H9 (cell line): Measurements from ENCODE around the gene TSPAN4. TPM values are rescaled to one million over a fixed set of nuclear protein-coding genes. Genes with fewer than 3 reads are reported as not detected.

Experiments used
- DNase-seq: peaks from one replicate; pipeline ENCODE4 v3.0.0-alpha.2; 2017
- H2AFZ ChIP-seq: one replicate; pipeline ENCODE4 v1.6.1; 2013; ENCODE audit warnings: mild to moderate bottlenecking, low read length, control low read depth, moderate library complexity
- H2AK5ac ChIP-seq: 2 replicates; pipeline ENCODE4 v1.6.1; 2013; ENCODE audit warnings: low read length, control low read depth, mixed read lengths; ENCODE audit not compliant: insufficient read length
- H2BK120ac ChIP-seq: one replicate; pipeline ENCODE4 v1.6.1; 2013; ENCODE audit warnings: low read depth, mild to moderate bottlenecking, low read length, control low read depth, inconsistent platforms; ENCODE audit not compliant: poor library complexity, severe bottlenecking
- H2BK12ac ChIP-seq: 2 replicates; pipeline ENCODE4 v1.6.1; 2013; ENCODE audit warnings: low read length, control low read depth, mixed read lengths, low read depth; ENCODE audit not compliant: insufficient read length
- H2BK15ac ChIP-seq: 2 replicates; pipeline ENCODE4 v1.6.1; 2013; ENCODE audit warnings: low read depth, low read length, control low read depth
- H2BK20ac ChIP-seq: one replicate; pipeline ENCODE4 v1.6.1; 2013; ENCODE audit warnings: low read depth, mild to moderate bottlenecking, low read length, control low read depth, inconsistent platforms; ENCODE audit not compliant: poor library complexity, severe bottlenecking
- H2BK5ac ChIP-seq: 2 replicates; pipeline ENCODE4 v1.6.1; 2013; ENCODE audit warnings: low read length, control low read depth, mixed read lengths; ENCODE audit not compliant: insufficient read length
- H3K14ac ChIP-seq: 2 replicates; pipeline ENCODE4 v1.6.1; 2013; ENCODE audit warnings: low read length, control low read depth; ENCODE audit not compliant: insufficient read depth
- H3K18ac ChIP-seq: 2 replicates; pipeline ENCODE4 v1.6.1; 2013; ENCODE audit warnings: low read depth, mild to moderate bottlenecking, mixed read lengths, low read length, control low read depth; ENCODE audit not compliant: insufficient read length
- H3K23ac ChIP-seq: 2 replicates; pipeline ENCODE4 v1.6.1; 2013; ENCODE audit warnings: low read length, control low read depth, mixed read lengths, low read depth; ENCODE audit not compliant: insufficient read length
- H3K23me2 ChIP-seq: 2 replicates; pipeline ENCODE4 v1.6.1; 2013; ENCODE audit warnings: low read depth, mild to moderate bottlenecking, mixed read lengths, low read length, control low read depth; ENCODE audit not compliant: insufficient read length, poor library complexity, severe bottlenecking
- H3K27ac ChIP-seq: 2 replicates; pipeline ENCODE4 v1.5.1; 2013; ENCODE audit warnings: low read length, control low read depth, mixed read lengths, low read depth; ENCODE audit not compliant: insufficient read length
- H3K27me3 ChIP-seq: 2 replicates; pipeline ENCODE4 v1.6.1; 2013; ENCODE audit warnings: low read length, control low read depth, inconsistent platforms; ENCODE audit not compliant: insufficient read depth
- H3K4ac ChIP-seq: 2 replicates; pipeline ENCODE4 v1.6.1; 2013; ENCODE audit warnings: low read depth, mild to moderate bottlenecking, control low read depth, inconsistent platforms, low read length, moderate library complexity
- H3K4me1 ChIP-seq: 2 replicates; pipeline ENCODE4 v1.6.1; 2013; ENCODE audit warnings: low read length, control low read depth, inconsistent platforms; ENCODE audit not compliant: insufficient read depth
- H3K4me2 ChIP-seq: 2 replicates; pipeline ENCODE4 v1.6.1; 2013; ENCODE audit warnings: low read length, control low read depth, mixed read lengths; ENCODE audit not compliant: insufficient read length, insufficient read depth
- H3K56ac ChIP-seq: 2 replicates; pipeline ENCODE4 v1.6.1; 2013; ENCODE audit warnings: low read depth, mild to moderate bottlenecking, mixed read lengths, low read length, control low read depth; ENCODE audit not compliant: insufficient read length
- H3K79me1 ChIP-seq: 2 replicates; pipeline ENCODE4 v1.6.1; 2013; ENCODE audit warnings: low read depth, mild to moderate bottlenecking, moderate library complexity, low read length, control low read depth, inconsistent platforms; ENCODE audit not compliant: insufficient read depth, poor library complexity, severe bottlenecking
- H3K79me2 ChIP-seq: 2 replicates; pipeline ENCODE4 v1.6.1; 2013; ENCODE audit warnings: low read length, control low read depth, inconsistent platforms; ENCODE audit not compliant: insufficient read depth
- H3K9ac ChIP-seq: 2 replicates; pipeline ENCODE4 v1.6.1; 2013; ENCODE audit warnings: low read length, control low read depth, mixed read lengths; ENCODE audit not compliant: insufficient read length; ENCODE audit errors: extremely low read depth
- H3K9me3 ChIP-seq: one replicate; pipeline ENCODE4 v1.6.1; 2013; ENCODE audit warnings: low read depth, low read length, inconsistent platforms; ENCODE audit not compliant: control insufficient read depth
- H3T11ph ChIP-seq: one replicate; pipeline ENCODE4 v1.6.1; 2013; ENCODE audit warnings: mild to moderate bottlenecking, low read length, control low read depth, inconsistent platforms
- H4K20me1 ChIP-seq: one replicate; pipeline ENCODE4 v1.6.1; 2013; ENCODE audit not compliant: control insufficient read depth, insufficient read length, insufficient read depth
- H4K5ac ChIP-seq: 2 replicates; pipeline ENCODE4 v1.6.1; 2013; ENCODE audit warnings: low read depth, mild to moderate bottlenecking, mixed read lengths, low read length, control low read depth; ENCODE audit not compliant: insufficient read length
- H4K8ac ChIP-seq: replicated peaks from 2 replicates; pipeline ENCODE4 v1.6.1; 2013; ENCODE audit warnings: low read length, control low read depth, mixed read lengths, low read depth; ENCODE audit not compliant: insufficient read length
- H4K91ac ChIP-seq: 2 replicates; pipeline ENCODE4 v1.6.1; 2013; ENCODE audit warnings: low read depth, mild to moderate bottlenecking, moderate library complexity, mixed read lengths, low read length, control low read depth; ENCODE audit not compliant: insufficient read length
- H3K27ac Mint-ChIP-seq, 3 experiments: 2 replicates in 2 of 3; 3 replicates in 1 of 3; pipeline ENCODE4 v1.8.0; 2020 to 2021; ENCODE audit warnings: mixed read lengths in 3 of 3, mild to moderate bottlenecking in 1 of 3, moderate library complexity in 1 of 3
- H3K27me3 Mint-ChIP-seq: 2 replicates; pipeline ENCODE4 v1.8.0; 2021; ENCODE audit warnings: low read depth, mild to moderate bottlenecking, moderate library complexity, mixed read lengths
- H3K36me3 Mint-ChIP-seq, 3 experiments: 2 replicates in 2 of 3; 3 replicates in 1 of 3; pipeline ENCODE4 v1.8.0; 2020 to 2021; ENCODE audit warnings: low read depth in 3 of 3, mixed read lengths in 3 of 3; ENCODE audit not compliant: insufficient read depth in 1 of 3
- H3K4me1 Mint-ChIP-seq, 2 experiments: 2 replicates each; pipeline ENCODE4 v1.8.0; 2020; ENCODE audit warnings: mixed read lengths in 2 of 2
- H3K4me3 Mint-ChIP-seq, 2 experiments: 2 replicates in 1 of 2; 3 replicates in 1 of 2; pipeline ENCODE4 v1.8.0; 2020 to 2021; ENCODE audit warnings: mild to moderate bottlenecking in 2 of 2, mixed read lengths in 2 of 2, moderate library complexity in 1 of 2
- H3K9me3 Mint-ChIP-seq, 2 experiments: 2 replicates in 1 of 2; 3 replicates in 1 of 2; pipeline ENCODE4 v1.8.0; 2020; ENCODE audit warnings: mild to moderate bottlenecking in 2 of 2, mixed read lengths in 2 of 2, moderate library complexity in 1 of 2
- CTCF ChIP-seq: fragments of 200-600 bp; sonication (generic); conservative IDR thresholded peaks from 3 replicates; pipeline ENCODE4 v1.8.0; 2021; ENCODE audit warnings: antibody characterized with exemption, mild to moderate bottlenecking
- WGBS: extraction: QIAGEN DNeasy Blood & Tissue Kit; methylation state at CpG from one replicate; pipeline ENCODE4 v1.1.7; 2013; ENCODE audit warnings: missing lambda C conversion rate, low lambda C conversion rate, mixed read lengths; ENCODE audit not compliant: insufficient read length; ENCODE audit errors: extremely low coverage; 5-methylcytosine and 5-hydroxymethylcytosine counted together
- total RNA-seq: library from RNA; stranded (reverse); gene quantifications from 2 replicates; pipeline ENCODE4 v1.2.1, GENCODE V29; 2021

Gene TSPAN4
- total RNA-seq, 1 experiment from 2014 or later: 64.6 TPM

GRCh38 chr11:897253-898142 lies 54.8 kb downstream of the TSPAN4 start:
- H3K18ac ChIP-seq: no peak overlapping the region
- Mint-ChIP-seq H3K4me3 (no peak overlapping the region), H3K27me3 (no peaks in the 10 kb centered on the region), H3K36me3 (peaks cover 15 to 41% (median 29%) of the 10 kb centered on the region in 3 experiments; a peak in 6 of 7 replicates), H3K4me1 (peaks cover 0 to 3% of the 10 kb centered on the region in 2 experiments; a peak in 1 of 4 replicates), H3K9me3 (no peaks in the 10 kb centered on the region), H3K27ac (no peak overlapping the region)
- no peaks in the 10 kb centered on the region for H3K27me3 ChIP-seq
- H2BK15ac ChIP-seq: no peak overlapping the region
- no peak overlapping the region for H3K9ac ChIP-seq
- no peak overlapping the region for H4K5ac ChIP-seq
- DNase-seq: no peak
- no peak overlapping the region for H2BK12ac ChIP-seq
- H3T11ph ChIP-seq: no peak overlapping the region
- H3K79me1 ChIP-seq: no peaks in the 10 kb centered on the region
- H3K4ac ChIP-seq: no peak overlapping the region
- no peak overlapping the region for H2AK5ac ChIP-seq
- no peak overlapping the region for H4K8ac ChIP-seq
- no peaks in the 10 kb centered on the region for H3K4me1 ChIP-seq
- H3K27ac ChIP-seq: no peak overlapping the region
- no peak overlapping the region for H2BK5ac ChIP-seq
- H4K91ac ChIP-seq: no peak overlapping the region
- no peaks in the 10 kb centered on the region for H3K79me2 ChIP-seq
- no peak overlapping the region for H2BK20ac ChIP-seq
- H3K56ac ChIP-seq: no peak overlapping the region
- H4K20me1 ChIP-seq: no peaks in the 10 kb centered on the region
- WGBS: no CpG with 5 or more reads among the region's 17 CpGs
- H2AFZ ChIP-seq: no peak overlapping the region
- no peak overlapping the region for H2BK120ac ChIP-seq
- H3K4me2 ChIP-seq: no peak overlapping the region
- H3K23me2 ChIP-seq: no peaks in the 10 kb centered on the region
- H3K23ac ChIP-seq: no peak overlapping the region
- H3K14ac ChIP-seq: no peak overlapping the region
- no peak for TF ChIP-seq CTCF
- no peaks in the 10 kb centered on the region for H3K9me3 ChIP-seq
